ENCODE data around the gene CGB7. TPM values are rescaled to one million over a fixed set of nuclear protein-coding genes. Genes with fewer than 3 reads are reported as not detected.
A peak's percentile ranks its signal among the peaks of the same experiment; 100 is the strongest.
"Not testable (repeated sequence)": the region's sequence is repeated elsewhere in the genome, so short reads cannot be mapped to it uniquely, and the experiment has no call there.

CGB7 gene
- total RNA-seq, 5 donors from 2014 or later (not counting 1 experiment from before 2014, with no cell fraction given), result not detected

DNA sequence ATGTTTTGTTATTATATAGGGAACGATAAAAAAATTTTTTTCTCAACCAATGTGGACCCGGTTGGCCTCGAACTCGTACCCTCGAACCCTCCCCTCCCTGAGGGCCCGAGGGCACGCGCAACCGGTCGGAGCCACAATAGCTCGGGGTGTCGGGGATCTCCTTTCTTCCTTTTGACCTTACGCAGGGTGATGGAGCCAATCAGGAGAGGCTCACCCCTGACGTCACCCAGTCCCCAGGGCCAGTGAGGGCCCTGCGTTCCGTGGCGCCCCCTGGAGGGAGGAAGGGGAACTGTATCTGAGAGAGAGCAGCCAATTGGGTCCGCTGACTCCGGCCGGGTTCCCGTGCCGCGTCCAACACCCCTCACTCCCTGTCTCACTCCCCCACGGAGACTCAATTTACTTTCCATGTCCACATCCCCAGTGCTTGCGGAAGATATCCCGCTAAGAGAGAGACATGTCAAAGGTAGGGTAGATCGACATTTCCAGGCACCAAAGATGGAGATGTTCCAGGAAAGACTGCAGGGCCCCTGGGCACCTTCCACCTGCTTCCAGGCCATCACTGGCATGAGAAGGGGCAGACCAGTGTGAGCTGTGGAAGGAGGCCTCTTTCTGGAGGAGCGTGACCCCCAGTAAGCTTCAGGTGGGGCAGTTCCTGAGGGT is 25.8 kb downstream of the CGB7 start, which contains the start of gene CGB2:
TSS of gene CGB2 (plus strand) at position 249 of the 660 bp plus-strand sequence. CDS start at position 455, 206 bp downstream.
- H3K4me1 Mint-ChIP-seq; H3K36me3 Mint-ChIP-seq; H3K9me3 ChIP-seq; H3K27me3 ChIP-seq (replicated peaks in 1 of 2; ENCODE audit: control insufficient read depth in 2 of 2, extremely low read depth in 1 of 2, insufficient read depth in 2 of 2, low read length in 1 of 2); POLR2A ChIA-PET; H3K4me1 ChIP-seq (ENCODE audit: control insufficient read depth in 1 of 2, extremely low read depth in 1 of 2, insufficient read depth in 2 of 2, low read length in 2 of 2); H3K4me3 ChIP-seq (ENCODE audit: control insufficient read depth in 1 of 2, extremely low read depth in 1 of 2, low read length in 1 of 2); H3K9me3 Mint-ChIP-seq; H3K4me3 Mint-ChIP-seq; H3K27ac ChIP-seq (ENCODE audit: low read length); H3K36me3 ChIP-seq (ENCODE audit: control insufficient read depth in 2 of 2, extremely low read depth in 1 of 2, insufficient read depth in 1 of 2, low read length in 1 of 2): not testable (repeated sequence)
- DNase-seq, result peak in 31 of 35 experiments; percentile 17 to 71 (median 37)
- peak in 2 of 4 experiments; percentile 65 to 73 for ATAC-seq (replicated peaks in 1 of 4)
- peaks cover 4 to 13% of the 10 kb centered on the region in 2 donors for H3K27me3 Mint-ChIP-seq
- peak within 1 kb of the TSS in 1 of 2 donors; percentile 22 for H3K27ac Mint-ChIP-seq
- WGBS (ENCODE audit: insufficient coverage), result 93% methylated on average over 2 of the region's 28 CpGs
- CTCF ChIA-PET, result interaction anchor here in 1 of 2 donors (0.5 kb wide), 1 partner anchor 35 kb away, joined by 3 read pairs; no protein-coding TSS in a partner anchor

DNA sequence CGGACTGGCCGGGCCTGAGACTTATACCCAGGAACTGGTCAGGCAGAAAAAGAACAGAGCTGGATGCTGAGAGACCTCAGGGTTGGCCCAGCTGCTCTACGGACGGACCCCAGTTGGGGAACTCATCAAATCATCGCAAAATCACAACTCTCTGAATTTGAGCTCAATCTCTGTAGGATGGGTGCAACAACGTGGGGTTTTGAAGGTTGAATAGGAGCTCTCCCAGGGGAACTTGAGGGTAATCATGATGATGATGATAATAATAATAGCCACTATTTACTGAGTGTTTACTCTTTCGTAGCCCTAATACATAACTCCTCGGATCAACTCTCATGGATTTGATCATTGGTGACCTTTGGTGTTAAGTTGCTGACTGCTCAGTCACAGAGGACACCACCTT is 27.2 kb downstream of the CGB7 start:
- H3K9me3 Mint-ChIP-seq; H3K9me3 ChIP-seq; H3K27ac Mint-ChIP-seq; DNase-seq; POLR2A ChIA-PET; H3K4me3 Mint-ChIP-seq; H3K36me3 ChIP-seq (ENCODE audit: control insufficient read depth in 2 of 2, extremely low read depth in 1 of 2, insufficient read depth in 1 of 2, low read length in 1 of 2); ATAC-seq (replicated peaks in 1 of 4); CTCF ChIA-PET; H3K36me3 Mint-ChIP-seq; H3K4me1 Mint-ChIP-seq; H3K27me3 ChIP-seq (replicated peaks in 1 of 2; ENCODE audit: control insufficient read depth in 2 of 2, extremely low read depth in 1 of 2, insufficient read depth in 2 of 2, low read length in 1 of 2); H3K4me1 ChIP-seq (ENCODE audit: control insufficient read depth in 1 of 2, extremely low read depth in 1 of 2, insufficient read depth in 2 of 2, low read length in 2 of 2); H3K27ac ChIP-seq (ENCODE audit: low read length); H3K4me3 ChIP-seq (ENCODE audit: control insufficient read depth in 1 of 2, extremely low read depth in 1 of 2, low read length in 1 of 2): not testable (repeated sequence)
- H3K27me3 Mint-ChIP-seq, result peaks cover 4 to 12% of the 10 kb centered on the region in 2 donors
- WGBS (ENCODE audit: insufficient coverage), result no CpG with 5 or more reads among the region's 8 CpGs

DNA sequence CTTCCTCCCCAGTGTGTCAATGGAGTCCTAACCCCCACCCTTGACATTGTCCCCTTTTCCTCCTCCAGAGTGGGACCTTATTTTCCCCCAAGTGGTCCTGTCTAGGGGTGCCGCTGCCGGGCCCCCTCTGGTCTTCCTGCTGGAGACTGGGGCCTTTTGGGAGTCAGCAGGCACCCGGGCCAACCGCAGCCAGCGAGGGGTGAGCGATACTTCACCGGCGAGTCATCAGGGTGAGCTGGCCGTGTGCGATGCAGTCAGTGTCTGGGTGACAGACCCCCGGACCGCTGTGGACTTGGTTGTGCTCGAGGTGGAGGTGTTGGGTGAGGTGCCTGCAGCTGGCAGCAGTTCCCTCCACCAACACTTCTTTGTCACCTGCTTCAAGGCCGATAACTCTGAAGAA is 27.8 kb downstream of the CGB7 start:
- H3K4me1 Mint-ChIP-seq; H3K4me1 ChIP-seq (ENCODE audit: control insufficient read depth in 1 of 2, extremely low read depth in 1 of 2, insufficient read depth in 2 of 2, low read length in 2 of 2); POLR2A ChIA-PET; CTCF ChIA-PET; ATAC-seq (replicated peaks in 1 of 4); DNase-seq; H3K36me3 ChIP-seq (ENCODE audit: control insufficient read depth in 2 of 2, extremely low read depth in 1 of 2, insufficient read depth in 1 of 2, low read length in 1 of 2); H3K27me3 ChIP-seq (replicated peaks in 1 of 2; ENCODE audit: control insufficient read depth in 2 of 2, extremely low read depth in 1 of 2, insufficient read depth in 2 of 2, low read length in 1 of 2); H3K27ac ChIP-seq (ENCODE audit: low read length); H3K9me3 ChIP-seq; H3K4me3 ChIP-seq (ENCODE audit: control insufficient read depth in 1 of 2, extremely low read depth in 1 of 2, low read length in 1 of 2); H3K9me3 Mint-ChIP-seq; H3K27ac Mint-ChIP-seq; H3K4me3 Mint-ChIP-seq; H3K36me3 Mint-ChIP-seq: not testable (repeated sequence)
- 100% methylated on average over 7 of the region's 14 CpGs for WGBS (ENCODE audit: insufficient coverage)
- H3K27me3 Mint-ChIP-seq, result peaks cover 4 to 11% of the 10 kb centered on the region in 2 donors

DNA sequence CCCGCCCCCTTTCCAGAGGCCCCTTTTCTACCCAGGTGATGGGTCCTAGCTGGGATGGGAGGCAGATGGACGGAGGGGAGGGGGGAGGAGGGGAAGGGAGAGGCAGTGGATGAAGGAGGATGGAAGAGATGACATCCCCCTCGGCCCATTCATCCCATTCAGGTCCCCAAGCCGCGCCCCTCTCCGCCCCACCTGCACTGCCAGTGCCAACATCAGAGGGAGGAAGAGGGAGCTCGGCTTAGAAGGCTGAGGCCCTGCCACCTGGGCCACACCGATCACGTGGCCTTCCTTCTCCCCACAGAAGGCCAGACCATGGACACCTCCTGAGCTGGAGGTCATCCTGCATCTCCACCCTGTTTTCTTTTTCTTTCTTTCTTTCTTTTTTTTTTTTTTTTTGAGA is 28.9 kb downstream of the CGB7 start:
- H3K36me3 Mint-ChIP-seq; H3K27ac ChIP-seq (ENCODE audit: low read length); H3K9me3 Mint-ChIP-seq; H3K36me3 ChIP-seq (ENCODE audit: control insufficient read depth in 2 of 2, extremely low read depth in 1 of 2, insufficient read depth in 1 of 2, low read length in 1 of 2); H3K4me3 ChIP-seq (ENCODE audit: control insufficient read depth in 1 of 2, extremely low read depth in 1 of 2, low read length in 1 of 2); H3K4me3 Mint-ChIP-seq; H3K27ac Mint-ChIP-seq; ATAC-seq (replicated peaks in 1 of 4); H3K4me1 ChIP-seq (ENCODE audit: control insufficient read depth in 1 of 2, extremely low read depth in 1 of 2, insufficient read depth in 2 of 2, low read length in 2 of 2); POLR2A ChIA-PET; DNase-seq; H3K27me3 ChIP-seq (replicated peaks in 1 of 2; ENCODE audit: control insufficient read depth in 2 of 2, extremely low read depth in 1 of 2, insufficient read depth in 2 of 2, low read length in 1 of 2); H3K4me1 Mint-ChIP-seq; CTCF ChIA-PET; H3K9me3 ChIP-seq: not testable (repeated sequence)
- H3K27me3 Mint-ChIP-seq, result peaks cover 4 to 11% of the 10 kb centered on the region in 2 donors
- WGBS (ENCODE audit: insufficient coverage), result no CpG with 5 or more reads among the region's 9 CpGs

DNA sequence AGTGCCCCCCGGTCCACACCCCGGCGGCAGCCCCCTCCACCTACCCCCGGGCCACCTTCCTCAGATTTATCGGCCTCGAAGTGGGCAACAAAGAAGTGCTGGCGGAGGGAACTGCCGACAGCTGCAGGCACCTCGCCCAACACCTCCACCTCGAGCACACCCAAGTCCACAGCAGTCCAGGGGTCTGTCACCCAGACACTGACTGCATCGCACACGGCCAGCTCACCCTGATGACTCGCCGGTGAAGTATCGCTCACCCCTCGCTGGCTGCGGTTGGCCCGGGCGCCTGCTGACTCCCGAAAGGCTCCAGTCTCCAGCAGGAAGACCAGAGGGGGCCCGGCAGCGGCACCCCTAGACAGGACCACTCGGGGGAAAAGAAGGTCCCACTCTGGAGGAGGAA is 31.9 kb downstream of the CGB7 start:
- H3K27me3 ChIP-seq (replicated peaks in 1 of 2; ENCODE audit: control insufficient read depth in 2 of 2, extremely low read depth in 1 of 2, insufficient read depth in 2 of 2, low read length in 1 of 2); H3K36me3 ChIP-seq (ENCODE audit: control insufficient read depth in 2 of 2, extremely low read depth in 1 of 2, insufficient read depth in 1 of 2, low read length in 1 of 2); CTCF ChIA-PET; POLR2A ChIA-PET; H3K4me1 ChIP-seq (ENCODE audit: control insufficient read depth in 1 of 2, extremely low read depth in 1 of 2, insufficient read depth in 2 of 2, low read length in 2 of 2); H3K9me3 Mint-ChIP-seq; H3K4me1 Mint-ChIP-seq; H3K27ac Mint-ChIP-seq; H3K27me3 Mint-ChIP-seq; H3K36me3 Mint-ChIP-seq; H3K27ac ChIP-seq (ENCODE audit: low read length); H3K4me3 ChIP-seq (ENCODE audit: control insufficient read depth in 1 of 2, extremely low read depth in 1 of 2, low read length in 1 of 2); DNase-seq; ATAC-seq (replicated peaks in 1 of 4); H3K9me3 ChIP-seq; H3K4me3 Mint-ChIP-seq: not testable (repeated sequence)
- 88% methylated on average over 7 of the region's 23 CpGs for WGBS (ENCODE audit: insufficient coverage)

DNA sequence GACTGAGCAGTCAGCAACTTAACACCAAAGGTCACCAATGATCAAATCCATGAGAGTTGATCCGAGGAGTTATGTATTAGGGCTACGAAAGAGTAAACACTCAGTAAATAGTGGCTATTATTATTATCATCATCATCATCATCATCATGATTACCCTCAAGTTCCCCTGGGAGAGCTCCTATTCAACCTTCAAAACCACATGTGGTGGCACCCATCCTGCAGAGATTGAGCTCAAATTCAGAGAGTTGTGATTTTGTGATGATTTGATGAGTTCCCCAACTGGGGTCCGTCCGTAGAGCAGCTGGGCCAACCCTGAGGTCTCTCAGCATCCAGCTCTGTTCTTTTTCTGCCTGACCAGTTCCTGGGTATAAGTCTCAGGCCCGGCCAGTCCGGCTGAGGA is 32.5 kb downstream of the CGB7 start:
- H3K4me3 ChIP-seq (ENCODE audit: control insufficient read depth in 1 of 2, extremely low read depth in 1 of 2, low read length in 1 of 2); ATAC-seq (replicated peaks in 1 of 4); H3K27me3 Mint-ChIP-seq; H3K36me3 Mint-ChIP-seq; H3K4me1 ChIP-seq (ENCODE audit: control insufficient read depth in 1 of 2, extremely low read depth in 1 of 2, insufficient read depth in 2 of 2, low read length in 2 of 2); H3K27ac ChIP-seq (ENCODE audit: low read length); H3K36me3 ChIP-seq (ENCODE audit: control insufficient read depth in 2 of 2, extremely low read depth in 1 of 2, insufficient read depth in 1 of 2, low read length in 1 of 2); H3K4me3 Mint-ChIP-seq; H3K27me3 ChIP-seq (replicated peaks in 1 of 2; ENCODE audit: control insufficient read depth in 2 of 2, extremely low read depth in 1 of 2, insufficient read depth in 2 of 2, low read length in 1 of 2); H3K9me3 ChIP-seq; DNase-seq; H3K9me3 Mint-ChIP-seq; CTCF ChIA-PET; POLR2A ChIA-PET; H3K27ac Mint-ChIP-seq: not testable (repeated sequence)
- peaks cover 8 to 13% (median 12%) of the 10 kb centered on the region in 3 donors for H3K4me1 Mint-ChIP-seq
- WGBS (ENCODE audit: insufficient coverage), result no CpG with 5 or more reads among the region's 6 CpGs

DNA sequence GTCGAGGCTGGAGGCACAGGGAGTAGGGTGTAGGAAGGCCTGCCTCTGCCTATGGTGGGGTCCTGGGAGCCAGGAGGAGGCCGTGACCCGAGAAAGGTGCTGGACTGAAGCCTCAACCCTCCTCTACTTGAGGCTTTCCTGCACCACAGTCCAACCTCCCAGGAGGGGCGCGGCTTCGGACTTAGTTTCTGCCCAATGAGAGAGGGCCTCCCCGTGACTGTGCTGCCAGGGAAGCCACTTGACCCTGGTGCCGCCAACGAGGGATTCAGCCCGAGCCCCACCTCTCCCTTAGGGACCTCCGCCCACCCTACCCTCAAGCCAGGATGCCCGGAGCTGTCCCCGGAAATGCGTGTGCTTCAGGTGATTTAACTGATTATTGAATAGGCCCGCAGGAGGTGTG is 33.3 kb downstream of the CGB7 start, which contains the start of gene CGB3:
TSS of gene CGB3 (minus strand) at position 101 of the 400 bp plus-strand sequence. CDS start 362 bp downstream, outside the sequence.
- H3K9me3 Mint-ChIP-seq; H3K9me3 ChIP-seq; H3K36me3 Mint-ChIP-seq; DNase-seq; H3K4me3 ChIP-seq (ENCODE audit: control insufficient read depth in 1 of 2, extremely low read depth in 1 of 2, low read length in 1 of 2); H3K27me3 Mint-ChIP-seq; POLR2A ChIA-PET; H3K4me3 Mint-ChIP-seq; ATAC-seq (replicated peaks in 1 of 4); H3K27ac ChIP-seq (ENCODE audit: low read length); CTCF ChIA-PET; H3K36me3 ChIP-seq (ENCODE audit: control insufficient read depth in 2 of 2, extremely low read depth in 1 of 2, insufficient read depth in 1 of 2, low read length in 1 of 2); H3K27ac Mint-ChIP-seq: not testable (repeated sequence)
- H3K4me1 Mint-ChIP-seq, result peaks cover 12 to 19% (median 19%) of the 10 kb centered on the region in 3 donors
- H3K27me3 ChIP-seq (replicated peaks in 1 of 2; ENCODE audit: control insufficient read depth in 2 of 2, extremely low read depth in 1 of 2, insufficient read depth in 2 of 2, low read length in 1 of 2), result peaks cover 0 to 11% of the 10 kb centered on the region in 2 experiments
- H3K4me1 ChIP-seq (ENCODE audit: control insufficient read depth in 1 of 2, extremely low read depth in 1 of 2, insufficient read depth in 2 of 2, low read length in 2 of 2), result peaks cover under 1 to 12% of the 10 kb centered on the region in 2 experiments
- no CpG with 5 or more reads among the region's 15 CpGs for WGBS (ENCODE audit: insufficient coverage)
